ENCODE data around the gene PCTP.

PCTP gene

DNA sequence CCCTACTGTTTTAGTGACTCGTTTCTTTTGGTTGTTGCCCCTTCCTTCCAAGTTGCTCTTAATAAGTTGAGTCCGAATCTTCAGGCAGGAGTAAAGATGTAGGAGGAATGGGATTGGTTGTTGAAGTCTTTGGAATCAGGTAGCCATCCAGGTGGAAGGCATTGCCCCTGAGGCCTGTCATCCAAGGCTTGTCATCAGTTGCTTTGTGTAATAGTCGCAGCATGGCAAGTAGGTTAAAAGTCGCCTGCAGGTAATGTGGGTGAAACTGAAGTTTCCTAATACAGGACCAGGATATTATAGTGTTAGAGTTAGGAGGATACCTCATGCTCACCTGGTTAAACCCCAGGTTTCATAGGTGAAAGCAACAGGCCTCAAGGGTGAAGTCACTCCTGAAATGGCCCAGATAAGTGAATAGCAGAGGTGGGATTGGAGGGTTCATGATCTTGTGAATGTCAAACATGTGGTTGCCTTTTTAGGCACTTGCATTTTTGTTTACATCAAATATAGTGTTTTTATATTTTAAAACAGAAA is 934 bp downstream of the PCTP start:
- DNase-seq (ENCODE audit: low spot score) (no peak), FAIRE-seq (no peak)

DNA sequence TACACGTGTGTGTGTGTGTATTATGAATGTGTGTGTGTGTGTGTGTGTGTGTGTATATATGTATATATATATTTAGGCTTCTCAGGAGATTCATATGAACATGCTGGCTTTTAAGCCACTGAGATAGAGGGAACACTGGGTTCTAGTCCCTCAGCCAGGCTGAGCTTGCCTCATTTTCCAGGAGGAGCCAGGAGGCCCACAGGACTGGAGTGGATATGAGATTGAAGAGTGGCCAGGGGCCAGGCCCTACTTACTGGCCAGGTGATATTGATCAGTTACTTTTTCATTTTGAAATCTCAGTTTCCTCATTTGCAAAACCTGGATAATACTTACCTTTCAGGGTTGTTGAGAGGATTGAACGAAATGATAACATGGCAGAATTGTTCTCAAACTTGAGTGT is 5.8 kb downstream of the PCTP start:
- DNase-seq (ENCODE audit: low spot score), result no peak
- FAIRE-seq, result no peak

DNA sequence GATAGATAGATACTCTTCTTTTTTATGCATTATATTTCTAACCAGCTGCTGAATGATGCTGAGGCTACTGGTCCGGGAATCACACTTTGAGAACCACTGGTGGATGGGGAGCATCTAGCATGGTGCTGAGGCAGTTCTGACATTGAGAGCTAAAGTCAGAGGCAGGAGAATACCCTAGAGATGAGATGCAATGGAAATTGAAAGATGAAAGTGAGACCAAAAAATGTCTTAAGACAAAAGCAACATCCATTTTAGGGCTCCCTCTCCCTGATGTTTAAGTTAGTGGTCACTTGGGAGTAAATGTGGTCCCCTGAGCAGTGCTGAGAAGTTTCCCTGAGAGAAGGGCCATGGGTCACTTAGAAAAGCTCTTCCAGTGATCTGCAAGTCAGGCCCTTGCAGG is 6.8 kb downstream of the PCTP start:
- FAIRE-seq (no peak), DNase-seq (ENCODE audit: low spot score) (no peak)

DNA sequence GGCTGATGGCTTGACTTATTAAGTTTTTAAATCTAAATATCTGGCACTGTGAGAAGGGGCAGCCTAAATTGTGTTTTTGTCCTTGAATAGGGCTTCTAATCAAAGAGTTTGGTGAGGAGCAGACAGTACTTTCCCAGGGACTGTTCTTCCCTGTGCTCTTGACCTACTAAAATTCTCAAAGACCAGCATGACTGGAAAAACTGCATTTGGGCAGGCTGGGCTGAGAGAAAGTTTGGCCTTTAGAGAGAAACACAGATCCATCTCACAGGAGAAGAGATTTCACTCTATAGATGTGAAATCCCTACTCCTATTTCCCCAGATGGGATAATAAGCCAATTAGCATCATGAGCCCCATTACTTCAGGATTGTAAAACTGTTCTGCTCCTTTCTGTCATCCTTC is 7.3 kb downstream of the PCTP start:
- DNase-seq (ENCODE audit: low spot score) (no peak), FAIRE-seq (no peak)

DNA sequence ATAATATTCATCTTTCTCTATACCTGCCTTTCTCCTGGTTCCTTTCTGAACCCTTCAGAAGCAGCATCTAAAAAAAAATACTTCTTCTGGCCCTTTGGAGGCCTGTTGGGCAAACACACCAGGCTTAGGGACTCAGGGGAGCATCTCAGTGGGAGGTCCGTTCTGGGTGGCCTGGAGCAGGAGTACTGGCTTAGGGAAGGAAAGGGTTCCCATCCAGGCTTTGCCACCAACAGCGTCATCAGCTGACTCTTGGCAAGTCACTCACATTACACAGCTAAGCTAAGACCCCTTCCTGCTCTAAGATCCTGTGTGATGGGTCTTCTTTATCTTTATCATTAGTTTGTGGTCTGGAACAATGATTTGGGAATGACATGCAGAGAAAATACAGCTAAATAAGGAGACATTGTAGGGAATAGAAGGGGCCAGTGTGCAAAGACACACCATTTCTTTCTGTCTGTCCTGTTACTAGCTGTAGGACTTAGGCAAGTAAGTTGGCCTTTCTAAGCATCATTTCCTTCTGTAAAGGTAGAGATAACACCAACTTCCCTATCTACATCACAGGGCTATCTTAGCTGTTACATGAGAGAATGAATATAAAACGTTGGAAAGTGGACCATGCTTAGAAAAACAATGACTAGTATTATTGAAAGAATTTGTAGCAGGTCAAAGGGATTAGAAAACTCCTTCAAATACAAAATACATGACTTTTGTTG is 9.9 kb downstream of the PCTP start:
- DNase-seq (ENCODE audit: low spot score) (no peak), FAIRE-seq (no peak)

DNA sequence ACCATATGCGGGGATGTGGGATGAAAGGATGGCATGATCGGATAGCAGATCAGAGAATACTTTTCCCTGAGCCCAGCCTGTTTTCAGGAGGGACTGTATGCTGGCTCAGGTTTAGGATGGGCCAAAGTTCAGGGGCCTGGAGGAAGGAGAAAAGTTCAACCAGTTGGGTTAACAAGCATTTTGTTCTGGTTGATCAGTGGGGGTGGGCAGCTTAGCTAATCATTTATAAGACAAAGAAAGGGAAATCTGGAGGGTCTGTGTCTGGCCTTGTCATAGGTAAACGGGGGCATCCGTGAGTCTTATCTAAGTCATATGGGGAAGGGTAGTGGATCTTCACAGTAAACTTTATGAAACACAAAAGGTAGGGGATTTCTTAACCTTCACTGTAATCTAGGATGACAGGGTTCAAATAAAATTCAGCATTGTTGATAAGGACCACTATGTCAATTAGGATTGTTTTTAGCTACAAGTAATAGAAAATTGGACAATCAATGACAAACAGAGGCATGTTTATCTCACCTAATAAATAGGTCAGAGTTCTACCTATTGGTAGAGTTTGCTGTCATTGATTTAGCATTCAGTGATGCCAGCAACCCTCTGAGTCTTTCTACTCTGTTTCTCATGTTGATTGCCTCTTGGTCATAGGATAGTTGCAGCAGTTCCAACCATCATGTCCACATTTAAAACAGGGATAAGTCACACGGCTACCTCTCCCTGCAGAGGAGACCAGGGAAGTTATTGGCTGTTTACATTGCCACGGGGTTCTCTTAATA is 11.4 kb downstream of the PCTP start:
- FAIRE-seq (no peak), DNase-seq (ENCODE audit: low spot score) (no peak)

DNA sequence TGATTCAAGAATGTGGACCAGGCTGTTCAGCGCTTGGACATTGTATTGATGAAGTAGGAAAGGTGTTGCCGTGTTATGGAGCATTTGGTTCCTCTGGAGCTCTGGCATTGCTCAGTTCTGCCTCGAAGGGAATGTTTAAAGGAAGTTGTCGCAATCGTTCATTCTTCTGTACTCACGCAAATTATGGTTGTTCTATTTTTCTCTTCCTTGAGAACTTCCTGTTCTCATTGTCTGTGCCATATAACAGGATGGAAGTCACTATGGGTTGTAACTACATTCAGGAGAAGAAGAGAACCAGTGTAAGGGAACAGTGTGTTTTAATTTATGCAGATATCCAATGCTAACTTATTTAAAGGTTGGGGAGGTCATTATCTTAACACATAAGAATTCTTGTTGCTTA is 13.0 kb downstream of the PCTP start:
- DNase-seq (ENCODE audit: low spot score), result no peak
- FAIRE-seq, result no peak

DNA sequence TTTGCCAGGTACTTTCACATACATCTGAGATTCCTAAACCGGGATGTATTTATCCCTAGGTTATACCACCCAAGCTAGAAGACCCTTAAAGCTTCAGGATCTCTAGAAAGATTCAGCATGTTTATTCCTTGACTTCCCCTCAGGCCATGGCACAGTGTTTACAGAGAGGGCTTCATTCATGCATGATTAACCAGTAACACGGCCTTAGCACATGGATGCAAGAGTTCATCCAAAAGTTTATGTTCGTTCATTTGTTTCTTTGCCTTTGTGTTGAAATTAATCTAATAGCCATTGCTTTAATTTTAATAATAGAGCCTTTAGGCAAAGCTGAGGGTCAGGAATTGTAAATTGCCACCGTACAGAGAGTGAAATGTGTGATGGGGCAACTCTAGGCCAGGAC is 13.8 kb downstream of the PCTP start:
- FAIRE-seq (no peak), DNase-seq (ENCODE audit: low spot score) (no peak)

DNA sequence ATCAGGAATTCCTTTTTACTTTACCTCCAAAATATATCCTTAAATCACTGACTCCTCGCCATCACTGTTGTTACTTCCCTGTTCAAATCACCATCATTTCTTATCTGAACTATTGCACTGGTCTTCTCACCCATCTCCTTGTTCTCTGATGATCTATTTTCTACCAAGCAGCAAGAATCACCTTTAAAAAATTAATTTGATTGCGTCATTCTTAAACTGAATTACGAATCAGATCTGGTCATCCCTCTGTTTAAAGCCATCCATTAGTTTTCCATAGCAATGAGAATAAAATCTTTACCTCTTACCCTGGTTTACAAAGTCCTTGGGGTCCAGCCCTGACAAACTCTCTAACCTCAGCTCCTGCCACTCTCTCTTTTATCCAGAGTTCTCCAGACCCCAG is 14.6 kb downstream of the PCTP start:
- DNase-seq (ENCODE audit: low spot score) (no peak), FAIRE-seq (no peak)

DNA sequence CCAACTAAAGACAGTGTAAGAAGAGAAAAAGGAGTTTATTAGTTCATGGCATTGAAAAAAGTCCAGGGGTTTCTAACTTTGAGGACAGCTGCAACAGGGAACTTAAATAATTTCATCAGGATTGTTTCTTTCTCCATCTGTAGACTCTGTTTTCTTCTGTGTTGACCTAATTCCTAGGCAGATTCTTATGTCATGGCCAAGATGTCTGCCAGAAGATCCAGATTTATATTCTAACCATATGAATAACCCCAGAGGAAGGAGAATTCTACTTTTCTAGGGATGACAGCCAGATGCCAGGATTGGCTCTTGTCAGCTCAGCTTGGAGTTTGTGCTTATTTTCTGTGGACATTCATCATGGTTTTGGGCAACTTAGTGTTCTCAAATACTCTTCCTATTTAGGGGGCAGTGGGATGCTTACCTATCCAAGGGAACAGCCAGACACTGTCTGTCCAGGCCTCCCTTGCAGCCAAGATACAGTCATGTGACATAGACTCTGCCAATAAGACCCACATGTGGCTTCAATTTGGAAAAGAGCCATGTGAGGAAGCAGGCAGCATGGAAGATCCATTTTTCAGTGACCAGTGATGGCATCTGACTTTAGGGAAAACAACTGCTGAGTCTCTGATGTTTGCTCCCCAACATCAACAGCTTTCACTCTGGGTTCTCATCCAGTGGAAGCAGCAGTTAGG is 18.2 kb downstream of the PCTP start:
- FAIRE-seq (no peak), DNase-seq (ENCODE audit: low spot score) (no peak)

DNA sequence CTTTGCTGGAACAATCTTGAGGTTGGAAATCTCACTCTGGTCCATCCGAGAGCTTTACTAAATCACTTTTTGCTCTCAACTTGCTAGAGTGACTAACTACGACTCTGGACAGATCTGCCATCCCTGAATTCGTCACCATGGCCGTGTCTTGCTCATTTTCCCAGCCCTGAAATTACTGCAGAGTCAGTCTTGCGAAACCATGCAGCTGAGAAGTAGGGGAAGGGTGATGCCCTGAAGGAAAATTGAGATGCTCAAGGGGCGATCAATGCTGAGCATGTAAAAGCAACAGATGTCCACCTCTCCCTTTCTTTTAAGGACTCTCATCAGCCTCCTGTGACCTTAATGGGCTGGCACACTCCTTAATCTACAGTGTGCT is 18.8 kb downstream of the PCTP start:
- FAIRE-seq, result no peak

DNA sequence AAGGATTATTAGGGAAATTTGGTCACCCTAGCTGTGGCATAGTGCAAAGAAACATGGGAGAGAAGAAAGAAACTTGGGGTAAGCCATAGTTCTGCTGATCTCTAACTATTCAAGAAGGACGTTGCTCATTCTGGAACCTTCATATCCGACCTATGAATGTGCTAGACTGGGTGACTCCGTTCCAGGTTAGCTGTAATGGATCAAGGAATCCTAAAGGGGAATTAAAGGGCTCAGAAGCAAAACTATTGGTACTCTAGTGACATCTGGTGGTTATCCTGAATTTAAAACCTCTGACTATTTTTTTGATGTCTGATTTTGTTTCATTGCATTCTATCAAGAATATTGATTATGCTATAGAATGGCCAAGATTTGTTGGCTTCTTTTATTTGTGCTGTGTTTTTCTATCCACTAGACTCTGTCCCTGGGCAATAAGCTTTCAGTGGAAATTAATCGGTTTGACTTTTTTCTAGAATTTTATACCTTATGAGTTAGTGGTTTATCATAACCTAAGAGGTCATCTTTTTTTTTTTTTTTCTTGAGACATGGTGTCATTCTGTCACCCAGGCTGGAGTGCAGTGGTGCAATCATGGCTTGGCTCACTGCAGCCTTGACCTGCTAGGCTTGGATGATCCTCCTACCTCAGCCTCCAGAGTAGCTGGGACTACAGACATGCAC is 19.5 kb downstream of the PCTP start:
- peak; percentile 46 for DNase-seq (ENCODE audit: low spot score)
- FAIRE-seq, result peak; percentile 30

More for the DNA sequence above, 18.8 kb downstream of the PCTP start:
- peak; percentile 21 for DNase-seq (ENCODE audit: low spot score)

DNA sequence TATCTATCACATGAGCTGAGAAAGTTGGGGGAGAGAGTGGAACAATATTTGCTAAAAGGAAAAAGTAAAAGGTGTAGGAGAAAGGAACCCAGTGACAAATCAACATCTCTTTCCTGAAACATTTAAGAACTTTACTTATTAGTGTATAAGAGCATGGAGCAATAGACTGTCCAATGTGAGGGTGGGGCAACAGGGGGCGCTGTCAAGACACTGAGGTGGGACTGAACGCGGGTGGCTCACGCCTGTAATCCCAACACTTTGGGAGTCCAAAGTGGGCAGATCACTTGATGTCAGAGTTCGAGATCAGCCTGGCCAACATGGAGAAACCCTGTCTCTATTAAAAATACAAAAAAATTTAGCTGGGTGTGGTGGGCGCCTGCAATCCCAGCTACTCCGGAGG is 21.2 kb downstream of the PCTP start:
- DNase-seq (ENCODE audit: low spot score), result no peak
- no peak for FAIRE-seq

DNA sequence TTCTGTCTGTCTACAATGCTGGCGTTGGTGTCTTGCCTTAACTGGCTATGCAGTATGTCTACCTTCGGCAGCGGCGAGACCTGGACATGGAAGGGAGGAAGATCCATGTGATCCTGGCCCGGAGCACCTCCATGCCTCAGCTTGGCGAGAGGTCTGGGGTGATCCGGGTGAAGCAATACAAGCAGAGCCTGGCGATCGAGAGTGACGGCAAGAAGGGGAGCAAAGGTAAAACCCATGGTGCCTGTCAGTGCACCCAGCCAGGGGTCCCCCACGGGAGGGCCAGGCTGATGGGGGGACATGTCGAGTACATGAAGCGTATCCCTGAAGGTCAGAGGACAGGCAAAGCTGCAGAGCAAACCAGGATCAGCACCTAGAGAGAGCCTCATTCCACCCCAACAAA is 22.8 kb downstream of the PCTP start:
- no peak for DNase-seq (ENCODE audit: low spot score)
- FAIRE-seq, result no peak

DNA sequence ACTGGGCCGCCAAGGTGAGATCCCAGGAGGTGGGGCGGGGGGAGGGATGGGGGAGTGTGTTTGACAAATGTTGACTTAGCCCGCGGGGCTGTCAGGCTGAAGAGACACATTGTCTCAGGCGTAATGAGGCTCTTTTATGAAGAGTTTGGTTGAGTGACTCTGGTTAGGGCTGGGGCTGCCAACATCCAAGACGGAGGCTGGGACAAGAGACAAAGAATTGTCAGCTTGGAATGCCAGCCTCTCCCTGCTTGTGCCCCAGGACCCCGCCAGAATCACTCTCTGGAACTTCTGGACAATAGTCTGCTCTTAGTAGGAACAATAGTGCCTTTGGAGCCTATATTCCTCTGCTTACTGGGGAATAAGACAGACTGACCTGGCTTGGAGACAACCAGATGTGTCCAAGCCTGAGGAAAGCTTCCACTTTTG is 24.0 kb downstream of the PCTP start:
- DNase-seq (ENCODE audit: low spot score), result no peak
- no peak for FAIRE-seq

DNA sequence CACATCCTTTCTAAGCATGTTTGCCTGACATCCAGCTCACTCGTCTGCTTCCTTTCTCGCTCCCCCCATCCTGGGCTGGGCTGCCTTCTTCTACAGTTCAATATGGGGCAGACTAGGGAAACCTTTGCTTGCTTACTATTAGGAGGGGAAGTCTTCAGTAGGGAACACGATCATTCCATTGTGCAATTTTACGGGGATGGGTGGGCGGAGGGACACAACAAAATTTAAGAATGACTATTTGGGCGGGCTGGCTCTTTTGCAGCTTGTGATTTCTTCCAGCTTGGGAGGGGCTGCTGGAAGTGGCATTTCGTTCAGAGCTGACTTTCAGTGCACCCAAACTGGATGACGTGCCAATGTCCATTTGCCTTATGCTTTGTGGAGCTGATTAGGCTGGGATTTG is 25.4 kb downstream of the PCTP start:
- no peak for FAIRE-seq
- DNase-seq (ENCODE audit: low spot score), result no peak

DNA sequence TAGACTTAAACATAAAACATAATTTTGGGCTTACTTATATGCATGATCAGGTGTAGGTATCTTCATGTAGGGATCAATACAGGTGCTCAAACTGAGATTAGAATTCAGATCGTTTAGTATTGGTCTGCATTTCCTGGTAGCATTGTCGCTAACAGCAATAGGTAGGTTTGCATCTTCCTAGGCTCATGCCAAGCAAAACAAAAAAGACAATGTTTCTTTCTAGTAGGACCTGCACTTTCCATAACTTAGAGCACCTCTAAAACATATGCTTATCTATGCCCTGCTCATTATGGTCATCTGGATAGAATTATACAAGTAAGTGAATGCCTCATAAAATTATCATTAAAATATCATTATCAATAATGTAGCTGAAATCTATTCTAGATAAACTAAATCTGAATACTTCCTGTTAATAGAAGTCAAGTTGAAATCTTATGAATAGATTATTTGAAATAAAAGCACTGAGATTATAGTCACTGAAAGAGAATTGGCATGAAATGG is 26.7 kb downstream of the PCTP start:
- no peak for FAIRE-seq
- no peak for DNase-seq (ENCODE audit: low spot score)

DNA sequence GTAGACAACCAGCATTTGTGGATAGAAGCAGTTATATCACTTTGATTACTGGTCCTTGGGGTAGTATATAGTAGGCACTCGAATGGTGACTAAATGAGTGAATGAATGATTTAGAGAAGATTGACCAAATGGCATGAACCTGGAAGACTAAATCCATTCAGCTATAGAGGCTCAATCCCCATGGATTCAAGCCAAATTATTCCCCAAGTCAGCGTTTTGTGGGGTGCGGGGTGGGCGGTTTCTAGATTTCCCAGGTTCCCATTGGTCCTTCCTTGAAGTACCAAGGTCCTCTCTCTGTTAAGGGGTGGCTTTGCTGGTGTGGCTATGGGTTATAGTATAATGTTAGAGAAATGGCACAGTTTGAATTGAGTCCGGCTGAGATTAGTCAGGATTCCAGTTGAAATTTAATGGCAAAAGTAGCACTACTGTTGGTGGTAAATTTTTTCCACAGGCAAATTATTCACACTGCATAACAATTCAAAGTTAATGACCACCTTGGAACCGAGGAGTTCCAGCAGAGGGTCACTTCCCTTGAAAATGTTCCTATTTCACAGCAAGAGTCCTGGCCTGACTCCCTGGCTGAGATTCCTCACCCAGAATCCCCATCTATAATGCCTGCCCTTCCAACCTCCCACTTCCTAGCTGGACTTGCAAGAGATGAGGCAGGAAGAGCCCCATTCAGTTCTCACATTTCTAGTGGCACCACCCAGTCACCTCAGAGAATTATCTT is 27.7 kb downstream of the PCTP start:
- DNase-seq (ENCODE audit: low spot score), result no peak

DNA sequence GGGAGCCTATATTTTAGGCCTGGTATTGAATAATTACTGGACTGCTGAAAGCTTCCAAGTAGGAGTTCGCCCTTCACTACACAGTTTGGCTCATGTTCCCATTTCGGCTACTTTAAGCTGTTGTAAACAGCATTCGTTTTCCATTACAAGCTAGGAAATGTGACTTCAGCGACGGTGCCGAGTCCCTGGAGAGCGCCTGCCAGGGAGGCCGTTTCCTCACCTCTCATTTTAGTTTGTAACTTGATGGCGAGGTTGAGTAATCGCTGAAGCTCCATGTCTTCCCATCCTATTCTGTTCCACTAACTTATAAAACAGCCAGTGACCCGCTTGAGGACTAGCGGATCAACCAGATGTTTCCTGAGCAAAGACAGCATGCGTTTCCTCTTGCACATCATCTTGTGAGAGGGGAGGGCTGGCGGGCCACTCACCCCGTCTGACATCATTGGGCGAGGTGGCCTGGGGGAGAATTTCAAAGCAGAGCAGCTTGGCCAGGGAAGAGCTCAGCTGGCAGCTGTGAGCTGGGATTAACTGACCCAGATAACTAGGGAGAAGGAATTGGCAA is 32.9 kb downstream of the PCTP start:
- no peak for DNase-seq (ENCODE audit: low spot score)
- FAIRE-seq, result no peak

More for the DNA sequence above, 27.7 kb downstream of the PCTP start:
- no peak for FAIRE-seq

DNA sequence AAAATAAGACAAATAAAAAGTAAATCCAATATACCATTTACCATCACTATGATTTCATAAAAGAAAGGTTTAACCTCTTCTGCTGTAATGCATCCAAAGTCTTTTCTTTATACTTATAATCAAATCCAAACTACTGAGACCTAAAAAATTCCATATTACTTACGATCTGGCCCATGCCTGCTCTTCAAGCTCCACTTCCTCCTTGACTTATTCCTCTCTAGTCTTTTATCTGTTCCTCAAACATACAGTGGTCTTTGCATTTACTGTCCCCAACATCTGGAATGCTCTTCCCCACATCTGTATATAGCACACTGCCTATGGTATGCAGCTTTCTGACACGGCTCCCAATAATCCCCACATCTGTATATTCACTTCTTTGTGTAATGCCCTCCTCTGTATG is 33.8 kb downstream of the PCTP start:
- DNase-seq (ENCODE audit: low spot score) (no peak), FAIRE-seq (no peak)

DNA sequence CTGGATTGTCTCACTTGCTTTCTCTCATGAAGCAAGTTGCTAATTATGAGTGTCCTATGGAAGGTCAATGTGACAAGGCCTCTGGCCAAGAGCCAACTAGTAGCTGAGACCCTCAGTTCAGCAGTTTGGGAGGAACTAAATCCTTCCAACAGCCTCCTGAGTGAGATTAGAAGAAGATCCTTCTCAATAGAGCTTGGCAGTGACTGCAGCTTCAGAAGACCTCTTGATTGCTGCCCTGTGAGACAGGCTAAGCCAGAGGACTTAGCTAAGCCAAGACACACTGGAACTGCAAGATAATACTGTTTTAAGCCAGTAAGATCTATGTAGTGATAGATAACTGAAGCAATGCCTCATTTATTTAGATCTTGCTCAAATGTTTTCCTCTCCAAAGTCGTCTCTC is 34.3 kb downstream of the PCTP start:
- no peak for FAIRE-seq
- DNase-seq (ENCODE audit: low spot score), result no peak
